OCI-LY7 (cell line): ENCODE data around the gene FRMD5.

Experiments
- CTCF ChIP-seq: fragments of 200-600 bp; sonication (generic); conservative IDR thresholded peaks from 2 replicates; pipeline ENCODE4 v1.5.1; 2014; ENCODE audit warnings: mild to moderate bottlenecking, antibody characterized with exemption, low read length, moderate library complexity, mixed read lengths
- EZH2phosphoT487 ChIP-seq: fragments of 200-600 bp; sonication (generic); IDR thresholded peaks from 2 replicates; pipeline ENCODE4 v1.6.1; 2018; ENCODE audit warnings: low read depth, borderline replicate concordance, mild to moderate bottlenecking, mixed run types, antibody characterized with exemption, low read length, moderate library complexity, mixed read lengths

GRCh38 chr15:43922021-43922420 is 273.1 kb downstream of the FRMD5 start:
- TF ChIP-seq CTCF, result no peak
- TF ChIP-seq EZH2phosphoT487, result no peak
